Embryonic facial prominence (tissue), 1 donor: ENCODE measurements around the gene MGLL.

Experiments
- DNase-seq: peaks from one replicate; pipeline ENCODE4 v3.0.0-alpha.2; 2016; ENCODE audit errors: extremely low spot score

MGLL gene

DNA sequence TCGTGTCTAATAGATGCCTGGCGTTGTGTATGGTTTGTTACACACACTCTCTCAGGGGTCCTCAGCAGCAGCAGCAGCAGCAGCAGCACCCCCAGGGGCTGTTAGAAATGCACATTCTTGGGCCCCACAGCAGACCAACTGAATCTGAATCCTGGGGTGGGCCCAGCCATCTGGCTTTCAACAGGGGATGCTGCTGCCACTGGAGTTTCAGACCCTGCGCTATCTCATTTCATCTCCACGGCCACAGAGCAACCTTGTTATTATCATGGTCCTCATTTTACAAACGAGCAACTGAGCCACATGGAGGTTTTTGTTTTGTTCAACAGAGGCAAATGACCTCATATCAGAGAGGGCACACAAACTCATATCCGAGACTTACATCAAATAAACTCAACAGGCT, 47.7 kb downstream of the MGLL start:
- DNase-seq = no peak

- DNase-seq = no peak
Observed at GRCh38 chr3:127773752-127774395, 48.4 kb downstream of the MGLL start.

DNA sequence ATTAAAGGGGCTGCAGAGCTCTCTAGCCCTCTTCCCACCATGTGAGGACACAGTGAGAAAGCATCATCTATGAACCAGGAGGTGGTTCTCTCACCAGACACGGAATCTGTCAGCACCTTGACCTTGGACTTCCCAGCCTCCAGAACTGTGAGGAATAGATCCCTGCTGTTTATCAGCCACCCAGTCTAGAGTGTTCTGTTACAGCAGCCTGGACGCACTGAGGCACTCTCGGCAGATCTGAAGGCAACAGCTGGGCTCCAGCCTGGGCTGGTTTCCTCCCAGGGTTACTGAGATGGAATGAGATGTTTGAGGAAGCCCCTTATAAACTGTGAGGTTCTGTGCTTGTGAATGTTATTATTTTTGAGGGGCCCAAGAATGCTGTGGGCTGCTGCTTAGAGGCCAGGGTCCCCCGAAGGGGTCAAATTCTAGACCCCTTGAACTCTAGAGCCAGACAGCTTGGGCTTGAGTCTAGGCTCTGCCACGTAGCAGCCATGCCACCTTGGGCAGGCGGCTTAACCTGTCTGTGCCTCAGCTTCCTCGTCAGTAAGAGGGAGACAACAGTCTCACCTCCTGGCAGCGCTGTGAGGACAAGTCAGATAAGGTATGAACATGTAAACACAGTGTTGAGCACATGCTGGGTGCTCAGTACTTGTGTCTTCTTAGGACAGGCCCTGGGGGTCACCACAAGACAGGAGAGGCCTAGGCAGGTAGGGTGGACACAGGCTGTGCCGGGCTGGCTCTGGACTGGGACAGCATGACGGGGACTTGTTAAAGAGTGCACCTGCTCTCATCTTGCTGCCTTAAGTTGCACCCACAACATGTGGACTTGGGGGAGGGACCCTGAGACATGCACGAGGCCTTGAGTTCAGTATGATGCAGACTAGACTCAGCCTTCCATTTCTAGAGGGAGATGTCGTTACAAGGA, 49.2 kb downstream of the MGLL start:
- no peak for DNase-seq

DNA sequence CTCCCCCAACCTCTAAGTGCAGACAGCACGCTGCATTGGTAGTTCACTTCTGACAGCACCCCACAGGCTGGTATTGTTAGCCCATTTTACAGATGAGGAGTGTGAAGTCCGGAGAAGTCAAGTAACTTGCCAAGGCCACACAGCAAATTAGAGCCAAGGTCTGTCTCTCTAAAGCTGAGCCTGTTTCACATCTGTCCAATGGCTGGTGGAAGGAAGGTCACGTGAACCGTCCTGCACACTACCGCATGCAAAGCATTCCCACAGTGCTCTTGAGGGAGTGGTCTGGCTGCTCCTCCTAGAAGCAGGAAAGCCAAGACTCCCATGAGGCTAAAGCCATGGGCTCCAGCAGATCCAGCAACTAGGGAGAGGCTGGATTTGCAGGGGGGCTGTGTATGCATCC, 50.0 kb downstream of the MGLL start:
- DNase-seq = no peak

- no peak for DNase-seq
Observed at GRCh38 chr3:127771746-127772145, 50.6 kb downstream of the MGLL start.

DNA sequence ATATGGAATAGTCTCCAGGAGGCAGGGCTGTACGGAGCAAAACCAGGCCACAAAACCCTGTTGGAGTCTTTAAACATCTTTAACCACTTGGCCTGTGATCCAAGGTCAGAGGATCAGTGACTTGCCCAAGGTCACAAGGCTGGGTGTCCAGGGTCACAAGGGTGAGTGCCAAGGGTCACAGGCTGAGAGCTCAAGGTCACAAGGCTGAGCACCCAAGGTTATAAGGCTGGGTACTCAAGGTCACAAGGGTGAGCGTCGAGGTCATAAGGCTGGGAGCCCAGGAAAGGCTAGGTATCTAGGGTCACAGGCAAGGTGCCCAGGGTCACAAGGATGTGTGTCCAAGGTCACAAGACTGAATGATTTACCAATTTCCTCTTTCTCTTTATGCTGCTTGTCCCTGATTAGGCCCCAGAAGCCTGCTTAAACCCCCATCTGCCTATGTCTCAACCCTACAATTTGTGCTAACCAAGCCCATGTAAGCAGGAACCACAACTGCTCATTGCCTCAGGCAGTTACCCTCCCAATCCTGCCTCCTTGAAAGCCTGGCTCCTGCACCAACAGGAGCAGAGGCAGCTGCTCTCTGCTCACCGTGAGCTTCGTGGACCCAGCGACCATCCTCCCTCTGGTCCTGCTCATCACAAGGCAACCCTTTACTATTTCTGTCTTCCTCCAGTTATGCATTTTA, 51.5 kb downstream of the MGLL start:
- no peak for DNase-seq

DNA sequence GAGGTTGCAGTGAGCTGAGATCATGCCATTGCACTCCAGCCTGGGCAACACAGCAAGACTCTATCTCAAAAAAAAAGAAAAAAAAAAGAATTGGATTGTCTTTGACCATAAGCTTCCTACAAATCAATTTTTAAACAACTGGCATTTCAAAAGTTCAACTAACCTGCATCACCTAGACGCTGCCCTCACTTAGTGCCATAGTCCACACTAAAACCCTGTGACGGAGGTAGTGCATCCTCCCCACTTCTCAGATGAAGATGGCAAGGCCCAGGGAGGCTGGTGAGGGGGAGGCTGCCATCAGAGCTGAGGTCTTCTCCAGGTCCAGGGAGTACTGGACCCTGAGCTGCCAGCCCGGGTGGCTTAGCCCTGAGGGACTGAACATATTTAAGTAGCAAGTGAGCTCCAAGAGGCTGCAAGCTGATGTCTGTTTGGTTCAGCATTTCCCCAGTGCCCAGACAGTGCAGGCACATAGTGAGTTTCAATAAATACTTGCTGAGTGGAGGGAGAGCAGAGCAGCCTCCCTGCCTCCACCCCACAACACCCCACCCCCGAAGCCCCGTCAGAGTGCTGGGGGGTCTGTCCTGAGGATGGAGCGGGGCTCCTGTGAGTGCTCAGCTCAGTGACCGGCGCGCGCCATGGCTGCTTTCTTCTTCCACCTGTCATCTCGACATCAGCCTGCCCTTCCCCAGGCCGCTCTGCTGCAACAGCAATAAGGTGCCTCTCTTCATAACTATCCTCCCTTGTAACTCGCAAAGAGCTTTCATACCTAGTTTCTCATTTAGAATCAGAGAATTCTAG, 52.8 kb downstream of the MGLL start:
- DNase-seq = no peak

- no peak for DNase-seq
Observed at GRCh38 chr3:127768346-127769008, 53.8 kb downstream of the MGLL start.

DNA sequence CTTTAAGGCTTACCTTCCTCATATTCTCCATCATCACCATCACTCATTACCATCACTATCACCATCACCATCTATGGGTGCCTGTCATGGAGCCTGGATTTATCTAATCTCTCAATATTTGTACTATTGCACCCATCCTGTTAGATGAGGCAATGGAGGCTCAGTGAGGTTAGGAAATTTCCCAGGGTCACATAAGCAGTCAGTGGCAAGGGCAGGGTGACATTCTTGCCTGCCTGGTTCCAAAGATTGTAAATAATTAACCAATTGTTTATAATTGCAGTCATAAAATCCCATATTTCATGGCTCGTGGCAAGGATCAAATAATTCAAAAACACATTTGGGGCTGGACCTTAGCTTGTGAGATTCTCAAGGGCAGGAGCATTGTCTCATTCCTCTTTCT, 55.2 kb downstream of the MGLL start:
- no peak for DNase-seq

- no peak for DNase-seq
Observed at GRCh38 chr3:127765735-127766134, 56.6 kb downstream of the MGLL start.

- no peak for DNase-seq
Observed at GRCh38 chr3:127764841-127765362, 57.4 kb downstream of the MGLL start.

DNA sequence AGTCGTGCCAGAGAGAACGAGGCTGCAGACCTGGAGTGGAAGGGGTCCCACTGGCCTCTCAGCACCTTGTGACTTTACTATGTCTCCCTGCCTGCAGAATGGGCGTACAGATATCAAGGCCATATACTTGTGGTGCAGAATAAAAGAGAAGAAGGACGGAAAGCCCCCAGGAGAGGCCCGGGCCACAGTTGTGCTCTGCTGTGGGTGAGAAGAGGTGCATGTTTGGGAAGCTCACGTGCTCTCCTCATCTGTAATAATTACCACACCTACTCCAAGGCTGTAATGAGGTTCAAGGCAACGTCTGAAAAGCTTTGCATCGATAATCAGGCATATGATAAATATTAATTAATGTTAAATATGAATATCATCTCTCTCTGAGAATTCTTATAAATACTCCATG, 58.0 kb downstream of the MGLL start:
- no peak for DNase-seq

DNA sequence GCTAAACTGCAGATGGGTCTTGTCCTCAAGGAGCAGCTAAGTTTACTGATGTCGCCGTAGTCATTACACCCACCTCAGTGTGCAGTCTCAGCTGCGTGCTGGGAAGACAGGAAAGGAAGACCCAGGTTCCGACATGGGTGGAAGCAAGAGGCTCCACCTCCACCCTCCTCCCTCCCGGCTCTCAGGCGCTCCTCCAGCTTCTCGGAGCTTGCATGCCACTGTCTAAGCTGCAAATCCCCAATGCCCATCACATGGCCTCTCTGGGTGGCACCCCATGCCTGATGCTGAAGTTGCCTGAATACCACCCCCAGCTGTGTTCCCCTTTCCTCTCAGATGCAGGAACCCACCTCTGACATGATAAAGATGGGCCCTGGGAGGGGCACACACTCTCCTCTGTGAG, 58.5 kb downstream of the MGLL start:
- no peak for DNase-seq

GRCh38 chr3:127763337-127763736, 59.0 kb downstream of the MGLL start:
- DNase-seq = no peak

GRCh38 chr3:127762787-127763105, 59.6 kb downstream of the MGLL start:
- DNase-seq = no peak

DNA sequence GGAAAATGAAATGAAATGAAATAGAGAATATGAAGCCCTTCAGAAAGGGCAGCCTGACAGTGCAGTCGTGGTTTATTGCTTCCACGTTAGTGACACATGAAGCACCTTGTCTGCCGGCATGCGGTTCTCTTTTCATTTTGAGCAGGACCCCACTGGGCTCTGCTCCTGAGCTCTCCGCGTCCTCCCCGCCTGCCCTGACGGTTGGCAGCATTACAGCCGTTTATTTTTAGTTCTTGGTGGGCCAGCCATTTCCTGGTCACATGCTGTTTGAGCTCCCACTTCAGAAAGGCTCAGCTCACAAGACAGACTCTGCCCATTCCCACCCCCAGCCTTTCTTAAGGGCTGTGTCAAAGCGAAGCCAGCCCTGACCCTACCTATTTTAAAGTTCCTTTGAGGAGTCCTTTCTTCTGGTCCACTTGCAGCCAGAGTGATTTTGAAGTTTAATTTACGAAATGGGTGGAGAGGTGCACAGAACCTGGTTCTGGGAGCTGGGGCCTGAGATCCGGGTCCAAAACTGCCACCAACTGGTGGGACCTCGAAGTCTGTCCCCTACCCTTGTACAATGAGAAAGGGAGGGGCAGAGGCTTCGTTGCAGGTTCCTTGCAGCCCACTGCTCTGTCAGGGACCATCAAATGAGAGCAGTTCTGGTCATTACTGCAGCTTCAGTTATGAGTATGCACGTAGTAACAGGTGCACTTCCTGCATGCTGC, 60.1 kb downstream of the MGLL start:
- no peak for DNase-seq

- no peak for DNase-seq
Observed at GRCh38 chr3:127761441-127761801, 60.9 kb downstream of the MGLL start.

GRCh38 chr3:127760791-127761440, 61.4 kb downstream of the MGLL start:
- no peak for DNase-seq

DNA sequence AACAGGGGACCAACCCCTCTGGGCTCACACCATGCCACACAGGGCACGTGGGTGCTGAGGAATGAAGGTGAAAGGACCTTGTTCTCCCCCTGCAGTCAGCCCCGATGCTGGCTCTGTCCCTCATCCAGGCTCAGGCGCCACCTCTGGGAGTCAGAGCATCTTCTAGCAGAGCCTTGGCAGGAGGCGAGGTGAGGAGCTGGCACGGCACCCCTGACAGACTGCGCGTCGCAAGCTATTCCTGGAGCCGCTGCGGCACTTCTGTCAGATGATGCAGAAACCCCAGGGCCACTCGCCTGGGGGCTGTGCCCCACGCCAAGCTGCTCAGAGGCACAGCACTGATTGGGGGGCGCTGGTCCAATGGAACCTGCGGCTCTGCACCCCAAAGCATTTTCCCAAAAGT, 62.0 kb downstream of the MGLL start:
- no peak for DNase-seq

DNA sequence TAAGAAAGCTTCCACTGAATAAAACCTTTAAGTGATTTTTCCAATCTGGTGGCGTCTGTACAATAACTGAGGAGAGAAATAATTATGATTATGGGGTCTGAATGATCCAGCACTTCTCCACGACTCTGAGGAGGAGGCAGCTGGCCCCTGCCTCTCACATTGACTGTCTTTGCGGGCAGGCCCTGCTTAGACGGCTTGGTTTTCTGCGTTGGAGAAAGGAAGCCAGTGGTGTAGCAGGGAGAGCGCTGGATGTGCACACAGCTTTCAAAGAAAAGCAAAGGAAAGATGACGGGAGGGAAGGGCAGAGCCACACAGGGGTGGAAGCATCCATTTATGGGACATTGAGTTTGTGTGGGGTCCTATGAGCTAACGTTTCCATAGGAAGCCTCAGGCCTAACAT, 62.5 kb downstream of the MGLL start:
- no peak for DNase-seq
